ENCODE data around the gene MGMT. TPM values are rescaled to one million over a fixed set of nuclear protein-coding genes. Genes with fewer than 3 reads are reported as not detected.

MGMT gene
- total and polyA plus RNA-seq, 2 experiments from 2014 or later: 19.3 to 21.9 TPM

DNA sequence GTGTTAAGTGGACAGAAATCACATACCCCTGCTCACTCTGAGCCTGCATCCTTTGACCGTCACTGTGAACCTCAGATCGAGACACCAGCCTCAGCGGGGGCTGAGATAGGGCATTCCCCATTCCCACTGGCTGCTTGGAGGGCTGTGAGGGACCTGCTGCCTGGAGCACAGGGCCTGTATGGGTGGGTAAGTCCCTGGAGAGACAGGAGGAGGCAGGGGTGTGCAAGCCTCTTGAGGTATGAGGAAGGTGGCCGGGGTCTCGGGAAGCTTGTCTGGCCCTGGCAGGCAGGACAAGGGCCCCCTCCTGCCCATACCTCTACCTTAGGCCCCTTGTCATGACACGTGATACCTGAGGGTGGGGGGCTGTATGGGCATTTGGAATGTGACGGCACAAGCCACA, 187.4 kb downstream of the MGMT start:
- Mint-ChIP-seq H3K27ac (no peak overlapping the region), H3K27me3 (ENCODE audit: insufficient read depth, low read depth, poor library complexity) (peaks cover 11% of the 10 kb centered on the region), H3K4me3 (no peak overlapping the region), H3K4me1 (peaks cover 17% of the 10 kb centered on the region), H3K9me3 (no peaks in the 10 kb centered on the region), H3K36me3 (ENCODE audit: low read depth) (no peaks in the 10 kb centered on the region; the same call in 2 of the 3 replicates)
- TF ChIP-seq POLR2AphosphoS5 (IDR thresholded peaks at IDR 0.05; ENCODE audit: low read depth) (no peak), ZNF114 (CRISPR knock-in tag; IDR thresholded peaks at IDR 0.05) (no peak), CREB1 (CRISPR knock-in tag; IDR thresholded peaks at IDR 0.05; ENCODE audit: low read depth) (no peak), EZH2 (IDR thresholded peaks at IDR 0.05; ENCODE audit: low read depth, unreplicated experiment) (no peak), ZNF331 (CRISPR knock-in tag; IDR thresholded peaks at IDR 0.05; ENCODE audit: low read depth) (no peak)
- TF ChIP-seq, protein P1, sequence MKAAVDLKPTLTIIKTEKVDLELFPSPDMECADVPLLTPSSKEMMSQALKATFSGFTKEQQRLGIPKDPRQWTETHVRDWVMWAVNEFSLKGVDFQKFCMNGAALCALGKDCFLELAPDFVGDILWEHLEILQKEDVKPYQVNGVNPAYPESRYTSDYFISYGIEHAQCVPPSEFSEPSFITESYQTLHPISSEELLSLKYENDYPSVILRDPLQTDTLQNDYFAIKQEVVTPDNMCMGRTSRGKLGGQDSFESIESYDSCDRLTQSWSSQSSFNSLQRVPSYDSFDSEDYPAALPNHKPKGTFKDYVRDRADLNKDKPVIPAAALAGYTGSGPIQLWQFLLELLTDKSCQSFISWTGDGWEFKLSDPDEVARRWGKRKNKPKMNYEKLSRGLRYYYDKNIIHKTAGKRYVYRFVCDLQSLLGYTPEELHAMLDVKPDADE (IDR thresholded peaks at IDR 0.05): no peak
- no peaks in the 10 kb centered on the region for H3K27me3 ChIP-seq (ENCODE audit: insufficient read depth)
- no peak overlapping the region for H2AFZ ChIP-seq
- H3F3A ChIP-seq (replicated peaks; ENCODE audit: low read depth): no peaks in the 10 kb centered on the region
- no peaks in the 10 kb centered on the region; the same call in 1 of the 2 replicates for H3K36me3 ChIP-seq (ENCODE audit: insufficient read depth)
- no peaks in the 10 kb centered on the region for H4K20me1 ChIP-seq (replicated peaks; ENCODE audit: insufficient read depth)
- no peak for ATAC-seq
- H3K79me2 ChIP-seq (replicated peaks; ENCODE audit: insufficient read depth): no peaks in the 10 kb centered on the region
- no peaks in the 10 kb centered on the region for H3K9me2 ChIP-seq (ENCODE audit: insufficient read depth)
- H3K4me3 ChIP-seq: no peak overlapping the region
- H3K27ac ChIP-seq (ENCODE audit: low read depth): no peak overlapping the region
- no peak for DNase-seq (ENCODE audit: low spot score)
- no peaks in the 10 kb centered on the region for H3K4me1 ChIP-seq (ENCODE audit: insufficient read depth)
- H3K4me2 ChIP-seq: no peak overlapping the region

DNA sequence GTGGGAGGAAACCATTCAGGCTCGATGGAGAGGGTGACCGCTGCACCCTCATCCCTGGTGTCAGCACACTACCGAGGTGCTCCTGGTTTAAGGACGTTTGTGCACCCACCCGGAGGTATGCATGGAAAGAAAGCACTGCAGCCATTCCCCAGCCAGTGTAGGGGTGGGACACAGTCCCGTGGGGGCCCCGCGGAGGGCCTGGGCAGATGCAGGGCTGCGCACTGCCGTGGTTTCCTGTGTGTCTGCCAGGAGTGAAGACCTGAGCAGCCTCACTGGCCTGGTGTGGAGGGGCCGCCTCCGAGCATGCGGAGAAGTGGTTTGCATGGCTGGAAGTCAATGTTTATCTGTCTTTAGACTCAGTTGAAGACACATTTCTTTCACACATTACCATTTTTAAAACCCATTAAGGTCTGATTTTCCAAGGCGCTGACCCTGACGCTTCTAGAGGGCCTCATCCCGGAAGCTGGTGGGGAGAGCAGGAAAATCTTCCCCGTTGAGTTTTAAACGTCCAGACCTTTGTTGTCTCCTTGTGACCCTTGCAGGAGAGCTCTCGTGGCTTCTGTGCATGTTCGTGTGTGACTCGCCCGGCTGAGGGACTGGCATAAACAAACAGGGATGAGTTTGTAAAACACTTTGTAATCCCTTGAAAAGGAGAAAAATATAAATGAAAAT, 188.1 kb downstream of the MGMT start:
- H3K9me3 Mint-ChIP-seq: no peaks in the 10 kb centered on the region
- no peak for ATAC-seq
- no peaks in the 10 kb centered on the region; the same call in 1 of the 2 replicates for H3K36me3 ChIP-seq (ENCODE audit: insufficient read depth)
- H3K27ac Mint-ChIP-seq: no peak overlapping the region
- H3K4me3 ChIP-seq: no peak overlapping the region
- peaks cover 19% of the 10 kb centered on the region for H3K4me1 Mint-ChIP-seq
- no peaks in the 10 kb centered on the region for H3K27me3 ChIP-seq (ENCODE audit: insufficient read depth)
- H3K4me1 ChIP-seq (ENCODE audit: insufficient read depth): no peaks in the 10 kb centered on the region
- DNase-seq (ENCODE audit: low spot score): no peak
- no peak overlapping the region for H3K4me2 ChIP-seq
- no peaks in the 10 kb centered on the region for H4K20me1 ChIP-seq (replicated peaks; ENCODE audit: insufficient read depth)
- H3K27me3 Mint-ChIP-seq (ENCODE audit: insufficient read depth, low read depth, poor library complexity): peaks cover 11% of the 10 kb centered on the region
- no peak overlapping the region for H3K27ac ChIP-seq (ENCODE audit: low read depth)
- H3K79me2 ChIP-seq (replicated peaks; ENCODE audit: insufficient read depth): no peaks in the 10 kb centered on the region
- no peaks in the 10 kb centered on the region for H3K9me2 ChIP-seq (ENCODE audit: insufficient read depth)
- no peaks in the 10 kb centered on the region for H3F3A ChIP-seq (replicated peaks; ENCODE audit: low read depth)
- H3K36me3 Mint-ChIP-seq (ENCODE audit: low read depth): no peaks in the 10 kb centered on the region
- no peak overlapping the region for H2AFZ ChIP-seq
- TF ChIP-seq STAT1 (IDR thresholded peaks at IDR 0.05; ENCODE audit: unreplicated experiment): no peak
- TF ChIP-seq, protein P2, sequence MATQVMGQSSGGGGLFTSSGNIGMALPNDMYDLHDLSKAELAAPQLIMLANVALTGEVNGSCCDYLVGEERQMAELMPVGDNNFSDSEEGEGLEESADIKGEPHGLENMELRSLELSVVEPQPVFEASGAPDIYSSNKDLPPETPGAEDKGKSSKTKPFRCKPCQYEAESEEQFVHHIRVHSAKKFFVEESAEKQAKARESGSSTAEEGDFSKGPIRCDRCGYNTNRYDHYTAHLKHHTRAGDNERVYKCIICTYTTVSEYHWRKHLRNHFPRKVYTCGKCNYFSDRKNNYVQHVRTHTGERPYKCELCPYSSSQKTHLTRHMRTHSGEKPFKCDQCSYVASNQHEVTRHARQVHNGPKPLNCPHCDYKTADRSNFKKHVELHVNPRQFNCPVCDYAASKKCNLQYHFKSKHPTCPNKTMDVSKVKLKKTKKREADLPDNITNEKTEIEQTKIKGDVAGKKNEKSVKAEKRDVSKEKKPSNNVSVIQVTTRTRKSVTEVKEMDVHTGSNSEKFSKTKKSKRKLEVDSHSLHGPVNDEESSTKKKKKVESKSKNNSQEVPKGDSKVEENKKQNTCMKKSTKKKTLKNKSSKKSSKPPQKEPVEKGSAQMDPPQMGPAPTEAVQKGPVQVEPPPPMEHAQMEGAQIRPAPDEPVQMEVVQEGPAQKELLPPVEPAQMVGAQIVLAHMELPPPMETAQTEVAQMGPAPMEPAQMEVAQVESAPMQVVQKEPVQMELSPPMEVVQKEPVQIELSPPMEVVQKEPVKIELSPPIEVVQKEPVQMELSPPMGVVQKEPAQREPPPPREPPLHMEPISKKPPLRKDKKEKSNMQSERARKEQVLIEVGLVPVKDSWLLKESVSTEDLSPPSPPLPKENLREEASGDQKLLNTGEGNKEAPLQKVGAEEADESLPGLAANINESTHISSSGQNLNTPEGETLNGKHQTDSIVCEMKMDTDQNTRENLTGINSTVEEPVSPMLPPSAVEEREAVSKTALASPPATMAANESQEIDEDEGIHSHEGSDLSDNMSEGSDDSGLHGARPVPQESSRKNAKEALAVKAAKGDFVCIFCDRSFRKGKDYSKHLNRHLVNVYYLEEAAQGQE (IDR thresholded peaks at IDR 0.05; ENCODE audit: unreplicated experiment): no peak
- TF ChIP-seq, protein P3, sequence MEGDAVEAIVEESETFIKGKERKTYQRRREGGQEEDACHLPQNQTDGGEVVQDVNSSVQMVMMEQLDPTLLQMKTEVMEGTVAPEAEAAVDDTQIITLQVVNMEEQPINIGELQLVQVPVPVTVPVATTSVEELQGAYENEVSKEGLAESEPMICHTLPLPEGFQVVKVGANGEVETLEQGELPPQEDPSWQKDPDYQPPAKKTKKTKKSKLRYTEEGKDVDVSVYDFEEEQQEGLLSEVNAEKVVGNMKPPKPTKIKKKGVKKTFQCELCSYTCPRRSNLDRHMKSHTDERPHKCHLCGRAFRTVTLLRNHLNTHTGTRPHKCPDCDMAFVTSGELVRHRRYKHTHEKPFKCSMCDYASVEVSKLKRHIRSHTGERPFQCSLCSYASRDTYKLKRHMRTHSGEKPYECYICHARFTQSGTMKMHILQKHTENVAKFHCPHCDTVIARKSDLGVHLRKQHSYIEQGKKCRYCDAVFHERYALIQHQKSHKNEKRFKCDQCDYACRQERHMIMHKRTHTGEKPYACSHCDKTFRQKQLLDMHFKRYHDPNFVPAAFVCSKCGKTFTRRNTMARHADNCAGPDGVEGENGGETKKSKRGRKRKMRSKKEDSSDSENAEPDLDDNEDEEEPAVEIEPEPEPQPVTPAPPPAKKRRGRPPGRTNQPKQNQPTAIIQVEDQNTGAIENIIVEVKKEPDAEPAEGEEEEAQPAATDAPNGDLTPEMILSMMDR (conservative IDR thresholded peaks at IDR 0.05; ENCODE audit: low read depth in 2 of 2): no peak
- TF ChIP-seq, protein P1 (IDR thresholded peaks at IDR 0.05): no peak
- H3K4me3 Mint-ChIP-seq: no peak overlapping the region
